Gastrocnemius medialis (tissue), 4 donors: ENCODE measurements around the gene POU4F2. TPM values are rescaled to one million over a fixed set of nuclear protein-coding genes. Genes with fewer than 3 reads are reported as not detected.

Source experiments
- ATAC-seq, 2 donors: fragments of 150-250 bp; one replicate each; pipeline ENCODE4 v1.9.1; 2016
- DNase-seq, 2 donors: peaks; one replicate each; pipeline ENCODE4 v3.0.0-alpha.2; 2019
- H3K27ac ChIP-seq, 4 donors: fragments of 200-600 bp; sonication (generic); 1 replicate in 1 of 4; 2 replicates in 3 of 4; pipeline ENCODE4 v1.5.1; 2016 to 2018; ENCODE audit warnings: mild to moderate bottlenecking in 2 of 4, moderate library complexity in 1 of 4
- H3K27me3 ChIP-seq, 3 donors: fragments of 200-600 bp; sonication (generic) in 2 of 3; 1 replicate in 1 of 3; 2 replicates in 2 of 3; pipeline versions ENCODE4 v1.5.1 to v1.6.0; 2016 to 2019; ENCODE audit warnings: mild to moderate bottlenecking in 1 of 3, moderate library complexity in 1 of 3
- H3K36me3 ChIP-seq, 2 donors: fragments of 200-600 bp; sonication (generic) in 1 of 2; one replicate each; pipeline ENCODE4 v1.5.1; 2017 to 2018
- H3K4me1 ChIP-seq, 2 donors: fragments of 200-600 bp; sonication (generic) in 1 of 2; one replicate each; pipeline ENCODE4 v1.5.1; 2016 to 2017; ENCODE audit warnings: mild to moderate bottlenecking in 2 of 2
- H3K4me3 ChIP-seq, 4 donors: fragments of 200-600 bp; sonication (generic) in 3 of 4; 1 replicate in 1 of 4; 2 replicates in 3 of 4; pipeline ENCODE4 v1.5.1; 2016 to 2019; ENCODE audit warnings: mild to moderate bottlenecking in 2 of 4
- H3K9me3 ChIP-seq, 3 donors: fragments of 200-600 bp; sonication (generic) in 2 of 3; 1 replicate in 1 of 3; 2 replicates in 2 of 3; pipeline ENCODE4 v1.5.1; 2016 to 2019
- POLR2A ChIP-seq, 2 donors: fragments of 450-650 bp; IDR thresholded peaks; one replicate each; pipeline ENCODE4 v1.6.1; 2017; ENCODE audit warnings: antibody characterized with exemption in 2 of 2, mild to moderate bottlenecking in 2 of 2, moderate library complexity in 2 of 2
- in situ Hi-C, 4 donors: fragments of 200-750 bp; cut with MboI; loops; one replicate each; pipeline versions ENCODE4 v1.15.0 to v1.8.0; 2017; ENCODE audit warnings: low sequenced_read_pairs in 4 of 4
- intact Hi-C: fragments of 100-400 bp; cut with DNase I; formaldehyde crosslinking; loops from one replicate; pipeline ENCODE4 v1.15.1; 2023; ENCODE audit warnings: low total_unique reads
- total RNA-seq, 4 donors: library from RNA; depleted of rRNA; stranded (reverse); fragments of >200 nt; gene quantifications; one replicate each; pipeline versions ENCODE4 v1.1.0 to v1.2.3, GENCODE V29; 2016
- TF ChIP-seq, protein P1 (sequence below), 5 experiments: fragments of 450-650 bp in 3 of 5; fragments of 200-600 bp in 2 of 5; sonication (generic) in 2 of 5; IDR thresholded peaks in 4 of 5; conservative IDR thresholded peaks in 1 of 5; 1 replicate in 4 of 5; 2 replicates in 1 of 5; pipeline ENCODE4 v1.5.1; 2016 to 2019; ENCODE audit warnings: antibody characterized with exemption in 5 of 5, mild to moderate bottlenecking in 3 of 5, moderate library complexity in 3 of 5

The POU4F2 gene
- total RNA-seq, 4 donors from 2014 or later, result not detected

DNA sequence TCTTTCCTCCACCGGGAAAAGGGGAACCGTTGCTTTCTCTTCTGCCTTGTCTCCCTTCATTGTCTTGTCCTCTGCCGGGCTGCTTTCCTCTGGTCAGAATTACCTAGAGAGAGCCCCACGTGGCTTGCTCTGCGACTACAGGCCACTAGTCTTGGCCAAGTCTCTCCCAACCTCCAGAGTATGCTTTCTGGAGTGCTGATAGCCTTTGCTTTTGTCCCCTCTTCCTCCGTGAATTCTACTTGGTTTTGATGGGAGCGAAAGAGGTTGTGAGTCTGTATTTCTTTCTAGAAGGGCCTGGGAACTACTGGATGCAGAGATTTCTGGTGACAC, 5.3 kb upstream of the POU4F2 start:
- Histone ChIP-seq H3K9me3 (no peaks in the 10 kb centered on the region), H3K4me1 (peaks cover 0 to 6% of the 10 kb centered on the region in 2 donors), H3K36me3 (no peaks in the 10 kb centered on the region), H3K4me3 (no peak overlapping the region), H3K27me3 (peaks cover 51 to 72% (median 55%) of the 10 kb centered on the region in 3 donors), H3K27ac (no peak overlapping the region)
- ATAC-seq (no peak), DNase-seq (no peak)
- TF ChIP-seq, protein P1, sequence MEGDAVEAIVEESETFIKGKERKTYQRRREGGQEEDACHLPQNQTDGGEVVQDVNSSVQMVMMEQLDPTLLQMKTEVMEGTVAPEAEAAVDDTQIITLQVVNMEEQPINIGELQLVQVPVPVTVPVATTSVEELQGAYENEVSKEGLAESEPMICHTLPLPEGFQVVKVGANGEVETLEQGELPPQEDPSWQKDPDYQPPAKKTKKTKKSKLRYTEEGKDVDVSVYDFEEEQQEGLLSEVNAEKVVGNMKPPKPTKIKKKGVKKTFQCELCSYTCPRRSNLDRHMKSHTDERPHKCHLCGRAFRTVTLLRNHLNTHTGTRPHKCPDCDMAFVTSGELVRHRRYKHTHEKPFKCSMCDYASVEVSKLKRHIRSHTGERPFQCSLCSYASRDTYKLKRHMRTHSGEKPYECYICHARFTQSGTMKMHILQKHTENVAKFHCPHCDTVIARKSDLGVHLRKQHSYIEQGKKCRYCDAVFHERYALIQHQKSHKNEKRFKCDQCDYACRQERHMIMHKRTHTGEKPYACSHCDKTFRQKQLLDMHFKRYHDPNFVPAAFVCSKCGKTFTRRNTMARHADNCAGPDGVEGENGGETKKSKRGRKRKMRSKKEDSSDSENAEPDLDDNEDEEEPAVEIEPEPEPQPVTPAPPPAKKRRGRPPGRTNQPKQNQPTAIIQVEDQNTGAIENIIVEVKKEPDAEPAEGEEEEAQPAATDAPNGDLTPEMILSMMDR (IDR thresholded peaks at IDR 0.05 in 4 of 5, conservative IDR thresholded peaks at IDR 0.05 in 1 of 5), result no peak
- TF ChIP-seq POLR2A (IDR thresholded peaks at IDR 0.05), result no peak
- in situ Hi-C loops, result no loop called here
- intact Hi-C loops, result no loop called here

DNA sequence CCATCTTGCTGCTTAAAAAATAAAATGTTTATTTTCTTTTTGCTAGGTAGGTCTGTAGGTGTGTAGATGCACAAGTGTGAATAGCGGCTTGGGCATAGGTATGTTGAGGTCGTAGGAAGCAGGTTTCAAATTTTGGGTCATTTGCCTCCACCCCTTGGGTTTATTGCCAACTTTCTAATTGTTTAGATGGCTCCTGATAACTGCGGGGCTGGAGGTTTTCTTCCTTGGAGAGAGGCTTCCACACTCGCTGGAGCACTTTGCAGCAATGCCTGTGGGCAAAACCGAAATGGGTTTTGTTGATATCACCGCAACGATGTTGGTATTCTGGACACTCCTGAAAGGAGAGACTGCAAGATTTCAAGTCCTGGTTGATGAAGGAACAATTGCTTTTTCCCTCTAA, 3.9 kb upstream of the POU4F2 start:
- ATAC-seq, result no peak
- no peak overlapping the region for H3K27ac ChIP-seq
- H3K36me3 ChIP-seq, result no peaks in the 10 kb centered on the region
- peaks cover 63 to 84% (median 66%) of the 10 kb centered on the region in 3 donors for H3K27me3 ChIP-seq
- in situ Hi-C loops (no loop called here), intact Hi-C loops (no loop called here)
- TF ChIP-seq, protein P1 (IDR thresholded peaks at IDR 0.05 in 4 of 5, conservative IDR thresholded peaks at IDR 0.05 in 1 of 5), result no peak
- TF ChIP-seq POLR2A (IDR thresholded peaks at IDR 0.05), result no peak
- H3K9me3 ChIP-seq, result no peaks in the 10 kb centered on the region
- DNase-seq, result no peak
- H3K4me1 ChIP-seq, result peaks cover 0 to 14% of the 10 kb centered on the region in 2 donors
- no peak overlapping the region for H3K4me3 ChIP-seq

DNA sequence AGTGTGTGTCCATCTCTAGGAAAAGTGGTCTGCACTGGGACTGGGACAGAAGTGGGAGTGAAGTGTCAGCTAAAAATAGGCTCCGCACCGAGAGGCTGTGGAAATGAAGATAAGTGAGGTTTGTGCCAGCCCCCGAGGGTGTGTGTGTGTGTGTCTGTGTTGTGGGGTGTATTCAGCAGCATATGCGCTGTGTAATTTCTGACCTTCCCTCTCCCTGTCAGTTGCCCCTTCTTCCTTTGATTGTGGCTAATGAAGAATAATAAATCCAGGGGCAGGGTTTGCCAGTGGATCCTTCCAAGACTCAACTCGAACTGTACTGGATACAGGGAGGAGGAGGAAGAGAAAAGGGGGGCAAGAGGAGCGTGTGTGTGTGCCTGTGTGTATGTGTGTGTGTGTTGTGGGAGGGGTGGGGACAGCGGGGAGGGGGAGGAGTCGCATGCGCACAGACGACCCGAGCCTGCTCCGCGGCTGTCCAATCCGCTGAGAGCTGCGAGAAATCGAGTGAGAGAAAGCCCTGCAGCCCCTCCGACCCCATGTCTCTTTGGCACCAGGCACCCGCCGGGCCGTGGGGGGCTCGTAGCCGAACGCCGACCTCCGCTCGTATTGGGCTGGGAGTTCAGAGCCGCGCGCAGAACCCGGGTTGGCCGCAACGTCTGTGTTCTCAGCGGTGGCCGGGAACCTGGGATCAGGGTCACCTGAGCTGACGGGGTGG, 916 bp upstream of the POU4F2 start:
- DNase-seq, result no peak
- intact Hi-C loops, result no loop called here
- in situ Hi-C loops, result no loop called here
- no peak for ATAC-seq
- Histone ChIP-seq H3K27ac (no peak overlapping the region), H3K4me1 (peaks cover 0 to 14% of the 10 kb centered on the region in 2 donors), H3K4me3 (peak overlapping the region in 2 of 4 donors; percentile 32 to 43), H3K36me3 (no peaks in the 10 kb centered on the region), H3K27me3 (peaks cover 72 to 98% (median 82%) of the 10 kb centered on the region in 3 donors), H3K9me3 (no peaks in the 10 kb centered on the region)
- TF ChIP-seq, protein P1 (IDR thresholded peaks at IDR 0.05 in 4 of 5, conservative IDR thresholded peaks at IDR 0.05 in 1 of 5), result no peak
- no peak for TF ChIP-seq POLR2A (IDR thresholded peaks at IDR 0.05)

DNA sequence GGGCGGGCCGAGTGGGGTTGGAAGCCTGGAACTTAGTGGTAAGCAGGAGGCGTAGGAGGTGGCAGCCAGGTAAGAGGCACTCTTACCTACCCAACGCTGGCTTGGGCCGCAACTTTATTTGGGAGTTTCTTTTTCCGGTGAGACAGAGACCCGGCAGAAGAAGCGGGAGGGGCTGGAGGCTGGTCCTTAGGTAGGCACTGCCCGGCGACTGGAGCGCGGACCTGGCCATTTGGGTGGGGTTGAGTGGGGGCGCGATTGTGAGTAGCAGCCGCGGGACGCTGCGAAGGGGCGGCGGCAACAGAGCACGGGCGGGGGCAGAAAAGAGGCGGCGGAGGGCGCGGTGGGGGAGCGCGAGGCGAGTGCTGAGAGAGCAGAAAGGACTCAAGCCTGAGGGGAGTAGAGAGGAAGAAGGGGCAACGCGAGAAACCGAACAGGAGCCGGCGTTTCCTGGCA, 334 bp upstream of the POU4F2 start:
- no peak for DNase-seq
- H3K9me3 ChIP-seq, result no peaks in the 10 kb centered on the region
- H3K27me3 ChIP-seq, result peaks cover 66 to 98% (median 81%) of the 10 kb centered on the region in 3 donors
- H3K4me1 ChIP-seq, result peaks cover 0 to 14% of the 10 kb centered on the region in 2 donors
- H3K36me3 ChIP-seq, result no peaks in the 10 kb centered on the region
- H3K4me3 ChIP-seq, result peak overlapping the region; percentile 17 to 43 (median 26)
- intact Hi-C loops, result no loop called here
- no peak for ATAC-seq
- in situ Hi-C loops, result no loop called here
- TF ChIP-seq POLR2A (IDR thresholded peaks at IDR 0.05), result no peak
- TF ChIP-seq, protein P1 (IDR thresholded peaks at IDR 0.05 in 4 of 5, conservative IDR thresholded peaks at IDR 0.05 in 1 of 5), result no peak
- no peak overlapping the region for H3K27ac ChIP-seq
